Prostate gland (tissue), 2 donors: ENCODE measurements around the gene CDK4.

ENCODE experiments used
- POLR2A ChIP-seq: fragments of 450-650 bp; IDR thresholded peaks from one replicate; pipeline ENCODE4 v1.6.1; 2016; ENCODE audit warnings: antibody characterized with exemption, mild to moderate bottlenecking
- TF ChIP-seq, protein P1 (sequence below), 4 experiments: fragments of 200-600 bp in 2 of 4; fragments of 450-650 bp in 2 of 4; sonication (generic) in 2 of 4; IDR thresholded peaks; 1 replicate in 3 of 4; 2 replicates in 1 of 4; pipeline ENCODE4 v1.5.1; 2016 to 2019; ENCODE audit warnings: antibody characterized with exemption in 4 of 4, mild to moderate bottlenecking in 2 of 4, moderate library complexity in 2 of 4

DNA sequence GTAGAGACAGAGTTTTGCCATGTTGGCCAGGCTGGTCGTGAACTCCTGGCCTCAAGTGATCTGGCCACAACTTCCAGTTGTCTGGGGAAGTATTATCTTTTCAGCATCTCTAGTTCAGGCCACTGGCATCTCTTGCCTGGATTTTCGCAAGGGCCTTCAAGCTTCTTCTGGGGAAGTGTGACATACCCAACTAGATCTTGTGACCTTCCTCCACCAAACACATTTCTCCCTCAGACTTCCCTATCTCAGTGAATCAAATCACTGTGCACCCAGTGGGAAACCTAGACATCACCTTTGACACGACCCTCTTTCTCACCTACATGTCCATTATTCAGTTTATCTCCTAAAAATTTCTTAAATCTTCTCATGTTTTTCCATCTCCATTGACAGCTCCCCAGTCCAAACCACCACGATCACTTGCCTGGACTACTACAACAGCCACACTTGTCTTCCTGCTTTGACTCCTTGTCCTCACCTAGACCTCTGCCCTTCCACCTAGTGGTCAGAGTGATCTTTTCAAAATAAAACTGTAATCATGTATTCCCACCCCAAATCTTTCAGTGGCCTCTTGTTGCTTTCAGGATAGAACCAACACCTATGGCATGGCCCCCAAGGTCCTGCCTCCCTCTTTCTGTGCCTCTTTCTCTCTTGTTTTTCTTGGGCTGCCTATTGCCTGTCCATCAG, 23.6 kb upstream of the CDK4 start:
- no peak for TF ChIP-seq POLR2A
- TF ChIP-seq, protein P1, sequence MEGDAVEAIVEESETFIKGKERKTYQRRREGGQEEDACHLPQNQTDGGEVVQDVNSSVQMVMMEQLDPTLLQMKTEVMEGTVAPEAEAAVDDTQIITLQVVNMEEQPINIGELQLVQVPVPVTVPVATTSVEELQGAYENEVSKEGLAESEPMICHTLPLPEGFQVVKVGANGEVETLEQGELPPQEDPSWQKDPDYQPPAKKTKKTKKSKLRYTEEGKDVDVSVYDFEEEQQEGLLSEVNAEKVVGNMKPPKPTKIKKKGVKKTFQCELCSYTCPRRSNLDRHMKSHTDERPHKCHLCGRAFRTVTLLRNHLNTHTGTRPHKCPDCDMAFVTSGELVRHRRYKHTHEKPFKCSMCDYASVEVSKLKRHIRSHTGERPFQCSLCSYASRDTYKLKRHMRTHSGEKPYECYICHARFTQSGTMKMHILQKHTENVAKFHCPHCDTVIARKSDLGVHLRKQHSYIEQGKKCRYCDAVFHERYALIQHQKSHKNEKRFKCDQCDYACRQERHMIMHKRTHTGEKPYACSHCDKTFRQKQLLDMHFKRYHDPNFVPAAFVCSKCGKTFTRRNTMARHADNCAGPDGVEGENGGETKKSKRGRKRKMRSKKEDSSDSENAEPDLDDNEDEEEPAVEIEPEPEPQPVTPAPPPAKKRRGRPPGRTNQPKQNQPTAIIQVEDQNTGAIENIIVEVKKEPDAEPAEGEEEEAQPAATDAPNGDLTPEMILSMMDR (IDR thresholded peaks at IDR 0.05) = no peak
